Measurements from ENCODE around the gene PTGES3.

GRCh38 chr12:56628671-56629458 lies 59.2 kb downstream of the PTGES3 start:
- TF ChIP-seq CTCF (IDR thresholded peaks at IDR 0.05; ENCODE audit: poor library complexity, severe bottlenecking): no peak
- TF ChIP-seq EZH2 (IDR thresholded peaks at IDR 0.05; ENCODE audit: borderline replicate concordance, insufficient read depth, low read length, poor library complexity, severe bottlenecking): no peak
